Hematopoietic multipotent progenitor cell (in vitro differentiated cells): ENCODE data around the gene CRK. TPM values are rescaled to one million over a fixed set of nuclear protein-coding genes. Genes with fewer than 3 reads are reported as not detected.
"Not testable (repeated sequence)": the region's sequence is repeated elsewhere in the genome, so short reads cannot be mapped to it uniquely, and the experiment has no call there.

Experiments
- DNase-seq, 3 donors: peaks; one replicate each; pipeline ENCODE4 v3.0.0-alpha.2; 2011 to 2015; ENCODE audit warnings: low read depth in 2 of 3, low spot score in 2 of 3
- total RNA-seq: library from RNA; depleted of rRNA; stranded (reverse); fragments of >200 nt; gene quantifications from one replicate; pipeline ENCODE4 v1.2.3, GENCODE V29; 2012

Gene CRK
- total RNA-seq, 1 donor, result 24.5 TPM

DNA sequence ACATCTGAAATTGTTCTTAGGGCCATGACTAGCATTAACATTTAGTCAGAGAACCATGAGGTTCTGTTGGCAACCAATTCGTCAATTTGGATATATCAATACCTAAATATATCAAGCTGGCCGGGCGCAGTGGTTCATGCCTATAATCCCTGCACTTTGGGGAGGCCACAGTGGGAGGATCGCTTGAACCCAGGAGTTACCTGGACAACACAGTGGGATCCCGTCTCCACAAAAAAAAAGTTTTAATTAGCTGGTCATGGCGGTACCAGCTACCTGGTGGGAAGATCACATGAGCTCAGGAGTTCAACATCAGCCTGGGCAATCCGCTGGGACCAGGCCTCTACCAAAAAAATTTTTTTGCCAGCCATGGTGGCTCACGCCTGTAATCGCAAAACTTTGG is 64.5 kb downstream of the CRK start:
- DNase-seq, result no peak

DNA sequence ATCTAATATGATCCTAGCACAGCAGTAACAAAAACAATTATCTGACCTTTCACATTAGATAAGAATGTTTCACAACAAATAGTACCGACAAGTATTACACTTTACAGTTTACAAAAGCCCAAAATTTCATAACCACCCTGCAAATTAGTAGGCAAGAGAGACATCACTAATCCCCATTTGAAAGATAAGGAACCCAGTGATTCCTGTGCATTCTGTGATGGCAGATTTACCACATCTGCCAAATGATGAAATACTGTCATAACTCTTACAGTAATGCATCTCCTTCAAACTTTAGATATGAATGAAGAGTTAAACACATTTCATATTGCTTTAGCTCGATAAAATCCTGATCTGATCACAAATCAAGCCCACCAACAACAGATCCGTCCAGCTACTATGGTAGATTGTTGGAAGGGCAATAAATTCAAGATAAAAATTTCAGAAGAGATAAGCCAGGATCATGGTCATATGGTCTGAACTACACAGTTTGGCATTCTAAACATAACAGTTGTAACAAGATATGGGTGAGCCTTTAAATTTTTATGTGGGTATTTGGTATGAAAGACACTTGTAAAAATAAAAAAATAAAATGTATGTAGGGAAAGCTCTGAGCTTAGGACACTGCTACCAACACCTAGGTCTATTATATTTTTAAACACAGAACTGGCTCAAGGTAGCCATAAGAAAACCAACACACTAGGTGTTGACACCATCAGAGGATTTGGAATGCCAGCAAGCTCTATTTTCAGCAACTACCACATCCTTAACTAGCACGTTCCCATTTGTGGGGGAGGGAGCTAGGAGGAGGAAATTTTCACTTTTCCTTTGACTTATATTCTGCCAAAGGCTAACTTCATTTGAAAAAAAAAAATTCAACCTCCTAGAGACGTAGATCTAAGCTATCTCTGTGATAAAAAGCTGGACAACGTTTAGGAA is 65.3 kb downstream of the CRK start:
- no peak for DNase-seq

DNA sequence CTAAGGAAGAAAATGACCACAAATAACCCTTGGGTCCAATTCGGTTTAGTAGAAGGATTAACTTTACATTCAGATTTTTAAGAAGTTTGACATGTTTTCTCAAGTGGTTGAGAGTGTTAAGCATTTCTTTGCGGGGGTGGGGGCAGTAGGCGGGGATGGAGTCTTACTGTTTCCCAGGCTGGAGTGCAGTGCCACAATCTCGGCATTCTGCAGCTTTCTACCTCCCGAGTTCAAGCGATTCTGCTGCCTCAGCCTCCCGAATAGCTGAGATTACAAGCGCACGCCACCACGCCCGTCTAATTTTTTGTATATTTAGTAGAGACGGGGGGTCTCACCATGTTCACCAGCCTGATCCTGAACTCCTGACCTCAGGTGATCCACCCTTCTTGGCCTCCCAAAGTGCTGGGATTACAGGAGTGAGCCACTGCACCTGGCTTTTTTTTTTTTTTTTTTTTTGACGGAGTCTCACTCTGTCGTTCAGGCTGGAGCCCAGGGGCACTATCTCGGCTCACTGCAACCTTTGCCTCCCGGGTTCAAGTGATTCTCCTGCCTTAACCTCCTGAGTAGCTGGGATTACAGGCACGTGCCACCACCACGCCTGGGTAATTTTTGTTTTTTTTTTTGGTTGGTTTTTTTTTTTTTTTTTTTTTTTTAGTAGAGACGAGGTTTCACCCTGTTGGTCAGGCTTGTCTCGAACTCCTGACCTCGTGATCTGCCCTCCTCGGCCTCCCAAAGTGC is 68.4 kb downstream of the CRK start:
- DNase-seq, result not testable (repeated sequence)

DNA sequence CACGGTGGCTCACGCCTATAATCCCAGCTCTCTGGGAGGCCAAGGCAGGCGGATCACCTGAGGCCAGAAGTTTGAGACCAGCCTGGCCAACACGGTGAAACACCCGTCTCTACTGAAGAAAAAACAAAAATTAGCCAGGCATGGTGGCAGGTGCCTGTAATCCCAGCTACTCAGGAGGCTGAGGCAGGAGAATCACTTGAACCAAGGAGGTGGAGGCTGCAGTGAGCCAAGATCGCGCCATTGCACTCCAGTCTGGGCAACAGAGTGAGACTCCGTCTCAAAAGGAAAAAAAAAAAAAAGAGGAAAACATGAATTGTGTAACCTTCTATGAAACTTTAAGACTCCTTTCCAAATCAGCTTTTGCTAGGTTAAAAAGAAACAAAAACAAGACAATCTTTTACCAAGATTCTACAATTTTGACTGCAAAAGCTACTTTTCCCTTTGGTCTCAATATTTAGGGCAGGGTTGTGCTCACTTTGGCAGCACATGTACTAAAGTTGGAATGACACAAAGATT is 69.3 kb downstream of the CRK start:
- DNase-seq, result not testable (repeated sequence)

DNA sequence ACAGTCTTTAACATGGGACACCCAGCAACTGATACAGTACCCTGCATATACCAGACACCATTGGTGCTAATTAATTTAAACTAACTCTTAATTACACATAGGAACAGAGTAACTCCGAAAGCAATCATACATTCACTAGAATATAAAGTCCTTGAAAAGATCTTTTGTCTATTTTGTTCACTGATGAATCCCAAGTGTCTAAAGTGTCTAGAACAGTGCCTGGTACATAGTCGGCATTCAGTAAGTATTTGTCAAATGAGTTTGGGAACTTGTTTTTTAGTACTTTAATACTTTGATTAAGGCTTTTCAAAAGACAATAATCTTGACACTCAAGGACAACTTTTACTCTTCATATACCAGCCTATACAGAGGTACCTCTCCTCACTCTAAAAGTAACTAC is 69.8 kb downstream of the CRK start:
- DNase-seq, result no peak

DNA sequence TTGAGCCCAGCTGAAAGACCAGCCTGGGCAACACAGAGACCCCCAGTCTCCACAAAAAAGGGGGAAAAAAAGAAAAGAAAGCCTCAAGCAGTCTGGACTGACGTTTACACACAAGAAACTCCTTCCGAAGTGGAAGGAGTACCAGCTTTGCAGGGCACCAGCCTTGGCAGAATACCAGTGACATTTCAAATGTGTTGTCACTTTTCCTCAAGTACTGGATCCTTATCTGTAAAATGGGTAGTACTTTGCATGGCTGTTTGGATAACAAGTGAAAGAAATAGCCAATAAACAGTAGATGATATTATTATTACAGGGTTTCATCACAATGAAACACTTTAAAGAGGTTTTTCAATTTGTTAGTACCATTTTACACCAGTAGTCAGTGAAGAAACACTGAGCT is 70.2 kb downstream of the CRK start:
- DNase-seq, result no peak

DNA sequence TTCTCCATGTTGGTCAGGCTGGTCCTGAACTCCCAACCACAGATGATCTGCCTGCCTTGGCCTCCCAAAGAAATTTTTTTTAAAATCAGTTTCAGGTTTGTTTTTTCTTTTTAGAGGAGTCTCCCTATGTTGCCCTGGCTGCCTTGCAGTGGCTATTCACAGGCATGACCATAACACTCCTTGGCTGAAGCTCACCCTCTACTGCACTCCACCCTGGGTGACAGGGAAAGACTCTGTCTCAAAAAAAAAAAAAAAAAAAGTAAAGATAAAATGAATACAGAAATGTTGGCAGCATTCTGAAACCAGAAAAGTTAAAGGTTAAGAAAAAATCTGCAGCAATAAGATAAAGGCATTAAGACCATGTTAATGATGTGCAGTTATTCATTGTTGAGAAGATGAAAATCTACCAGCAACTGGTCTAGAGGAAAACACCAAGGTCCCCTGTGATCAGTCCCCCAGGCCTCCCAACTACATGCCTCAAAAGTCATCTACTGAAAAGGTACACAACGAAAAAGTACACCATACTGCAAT is 71.1 kb downstream of the CRK start:
- DNase-seq, result peak in 1 of 3 donors; percentile 16

DNA sequence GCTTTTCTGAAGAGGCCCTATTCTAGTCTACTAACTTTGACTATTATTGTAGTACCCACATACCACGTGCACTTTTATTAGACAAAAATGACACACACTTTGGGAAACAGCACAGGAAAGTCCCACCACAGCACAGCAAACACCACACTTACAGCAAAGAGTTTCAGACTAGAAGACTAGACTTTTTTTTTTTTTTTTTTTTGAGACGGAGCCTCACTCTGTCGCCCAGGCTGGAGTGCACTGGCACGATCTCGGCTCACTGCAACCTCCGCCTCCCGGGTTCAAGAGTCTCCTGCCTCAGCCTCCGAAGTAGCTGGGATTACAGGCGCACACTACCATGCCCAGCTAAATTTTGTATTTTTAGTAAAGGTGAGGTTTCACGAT is 76.1 kb downstream of the CRK start:
- DNase-seq, result no peak

DNA sequence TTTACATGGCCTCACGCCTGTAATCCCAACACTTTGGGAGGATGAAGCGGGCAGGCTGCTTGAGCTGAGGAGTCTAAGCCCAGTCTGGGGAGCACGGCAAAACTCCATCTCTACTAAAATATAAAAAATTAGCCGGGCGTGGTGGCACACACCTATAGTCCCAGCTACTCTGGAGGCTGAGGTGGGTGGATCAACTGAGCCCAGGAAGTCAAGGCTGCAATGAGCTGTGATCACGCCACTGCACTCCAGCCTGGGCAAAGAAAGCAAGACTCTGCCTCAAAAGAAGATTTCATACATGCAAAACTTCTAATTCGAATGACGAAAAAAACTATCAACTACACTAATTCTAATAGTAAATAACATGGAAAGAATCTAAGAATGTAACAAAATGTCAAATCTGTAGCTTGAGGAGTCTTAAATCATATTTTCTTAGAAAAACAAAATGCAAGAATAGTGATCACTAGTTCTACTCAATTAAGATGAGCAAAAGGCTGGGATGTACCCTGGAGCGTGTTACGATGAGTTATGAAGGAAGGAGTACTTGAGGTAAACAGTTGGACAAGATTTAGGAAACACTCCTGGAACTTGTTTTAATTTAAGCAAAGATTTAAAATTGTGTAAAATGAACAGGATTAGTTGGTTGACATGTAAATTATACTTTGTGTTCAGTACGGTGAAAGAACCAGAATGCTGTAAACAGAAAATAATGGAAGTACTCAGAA is 76.7 kb downstream of the CRK start:
- no peak for DNase-seq

DNA sequence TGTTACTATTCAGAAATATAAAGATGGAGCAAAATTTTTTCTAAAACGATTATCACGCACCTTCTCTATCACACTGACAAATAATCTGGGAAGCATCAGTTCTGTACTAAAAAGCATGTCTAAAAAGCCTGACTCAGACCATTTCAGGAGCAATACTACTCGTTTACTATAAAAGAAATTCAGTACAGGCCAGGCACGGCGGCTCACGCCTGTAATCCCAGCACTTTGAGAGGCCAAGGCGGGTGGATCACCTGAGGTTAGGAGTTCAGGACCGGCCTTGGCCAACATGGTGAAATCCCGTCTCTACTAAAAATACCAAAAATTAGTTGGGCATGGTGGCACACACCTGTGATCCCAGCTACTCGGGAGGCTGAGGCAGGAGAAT is 77.6 kb downstream of the CRK start:
- not testable (repeated sequence) for DNase-seq

DNA sequence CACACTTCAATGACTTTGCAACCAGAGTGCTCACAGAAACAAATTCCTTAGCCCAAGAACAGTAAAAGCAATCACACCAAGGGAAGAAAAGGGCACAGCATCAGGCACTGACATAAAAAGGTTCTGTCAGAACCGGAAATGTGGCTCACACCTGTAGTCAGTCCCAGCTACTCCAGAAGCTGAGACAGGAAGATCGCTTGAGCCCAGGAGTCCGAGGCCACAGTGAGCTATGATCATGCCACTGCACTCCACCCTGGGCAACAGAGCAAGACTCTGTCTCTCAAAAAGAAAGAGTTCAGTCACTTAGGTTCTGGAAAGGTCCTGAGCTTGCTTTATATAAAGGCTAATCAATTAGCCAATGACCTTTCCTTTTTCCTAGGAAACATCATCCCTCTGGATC is 78.7 kb downstream of the CRK start:
- no peak for DNase-seq

DNA sequence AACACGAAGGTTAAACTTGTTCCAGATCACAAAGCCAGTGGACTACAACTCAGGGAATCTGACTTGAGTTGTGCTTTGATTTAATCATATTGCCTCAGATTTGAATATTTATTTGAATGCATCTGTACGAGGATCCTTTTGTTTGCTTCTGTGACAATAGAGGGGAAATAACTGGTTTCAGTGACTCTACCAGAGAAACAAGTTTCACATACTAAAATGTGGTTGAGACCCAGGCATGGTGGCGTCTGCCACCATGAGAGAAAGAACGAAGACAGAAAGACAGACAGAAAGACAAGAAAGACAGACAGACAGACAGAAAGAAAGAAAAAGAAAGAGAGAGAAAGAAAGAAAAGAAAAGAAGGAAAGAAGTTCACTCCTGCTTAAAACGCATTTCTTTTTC is 80.0 kb downstream of the CRK start:
- DNase-seq, result no peak

DNA sequence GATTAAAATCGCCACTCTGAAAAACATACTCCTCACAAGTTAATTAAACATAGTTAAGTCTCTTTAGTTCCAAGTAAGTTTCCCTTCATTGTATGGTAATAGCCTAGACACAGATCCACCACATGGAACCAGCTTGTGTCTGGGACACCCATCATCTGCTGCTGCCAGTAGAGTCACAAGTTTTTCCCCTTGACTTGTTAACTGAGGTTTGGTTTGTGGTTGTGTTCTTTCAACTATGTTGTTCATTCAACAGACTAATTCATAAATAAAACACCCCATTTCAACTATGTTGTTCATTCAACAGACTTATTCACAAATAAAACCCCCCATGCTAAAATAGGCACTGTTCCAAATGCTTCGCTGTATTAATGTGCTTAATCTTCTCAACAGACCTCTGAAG is 80.4 kb downstream of the CRK start:
- DNase-seq, result no peak

DNA sequence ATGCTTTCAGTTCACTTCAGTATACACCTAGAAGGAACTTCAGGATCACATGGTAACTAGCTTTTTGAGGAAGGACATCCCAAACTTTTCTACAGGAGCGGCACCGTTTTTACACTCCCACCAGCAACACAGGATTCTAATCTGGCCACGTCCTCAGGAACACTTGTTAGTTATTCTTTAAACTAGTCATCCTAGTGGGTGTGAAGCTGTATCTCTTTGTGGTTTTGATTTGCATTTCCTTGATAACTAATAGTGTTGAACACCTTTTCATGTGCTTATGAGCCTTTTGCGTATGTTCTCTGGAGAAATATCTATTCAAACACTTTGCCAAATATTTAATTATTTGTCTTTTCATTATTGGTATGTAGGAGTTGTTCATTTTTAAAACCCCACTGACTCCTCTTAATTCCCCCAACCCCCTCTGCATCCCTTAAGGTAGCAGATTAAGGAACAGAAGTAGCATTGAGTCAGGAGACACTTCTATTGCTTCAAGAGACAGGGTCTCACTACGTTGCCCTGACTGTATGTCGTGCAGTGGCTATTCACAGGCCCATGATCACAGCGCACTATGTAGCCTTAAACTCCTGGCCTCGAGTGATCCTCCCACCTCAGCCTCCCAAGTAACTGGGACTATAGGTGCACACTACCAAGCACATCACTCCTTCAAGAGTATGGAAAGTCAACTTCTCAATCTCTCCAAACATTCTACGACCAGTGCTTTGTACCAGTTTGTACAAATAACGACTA is 81.4 kb downstream of the CRK start:
- DNase-seq, result no peak

DNA sequence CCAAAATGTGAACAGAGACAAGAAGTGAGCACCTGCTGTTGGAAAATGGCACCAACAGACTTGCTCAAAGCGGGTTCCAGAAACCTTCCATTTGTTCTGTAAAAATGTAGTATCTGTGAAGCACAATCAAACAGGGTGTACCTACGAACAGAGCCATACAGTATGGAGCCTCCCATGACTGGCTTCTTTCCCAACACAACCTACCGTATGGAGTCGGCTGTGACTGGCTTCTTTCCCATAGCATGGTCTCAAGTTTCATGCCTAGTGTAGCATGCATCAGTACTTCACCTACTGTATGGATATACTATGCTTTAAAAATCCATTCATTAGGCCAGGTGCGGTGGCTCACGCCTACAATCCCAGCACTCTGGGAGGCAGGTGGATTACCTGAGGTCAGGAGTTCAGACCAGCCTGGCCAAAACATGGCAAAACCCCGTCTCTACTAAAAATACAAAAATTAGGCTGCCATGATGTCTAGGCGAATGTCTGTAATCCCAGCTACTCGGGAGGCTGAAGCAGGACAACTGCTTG is 82.3 kb downstream of the CRK start:
- DNase-seq, result no peak

DNA sequence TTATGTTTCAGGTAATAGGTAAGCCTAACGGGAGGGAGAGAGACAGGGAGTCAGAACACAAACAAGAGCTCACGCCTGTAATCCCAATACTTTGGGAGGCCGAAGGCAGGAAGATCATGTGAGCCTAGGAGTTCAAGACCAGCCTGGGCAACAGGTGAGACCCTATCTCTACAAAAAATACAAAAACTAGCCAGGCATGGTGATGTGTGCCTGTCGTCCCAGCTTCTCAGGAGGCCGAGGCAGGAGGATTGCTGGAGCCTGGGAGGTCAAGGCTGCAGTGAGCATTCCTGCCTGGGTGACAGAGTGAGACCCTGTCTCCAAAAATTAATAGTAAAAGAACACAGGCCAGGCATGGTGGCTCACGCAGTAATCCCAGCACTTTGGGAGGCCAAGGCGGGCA is 83.4 kb downstream of the CRK start:
- DNase-seq, result no peak

DNA sequence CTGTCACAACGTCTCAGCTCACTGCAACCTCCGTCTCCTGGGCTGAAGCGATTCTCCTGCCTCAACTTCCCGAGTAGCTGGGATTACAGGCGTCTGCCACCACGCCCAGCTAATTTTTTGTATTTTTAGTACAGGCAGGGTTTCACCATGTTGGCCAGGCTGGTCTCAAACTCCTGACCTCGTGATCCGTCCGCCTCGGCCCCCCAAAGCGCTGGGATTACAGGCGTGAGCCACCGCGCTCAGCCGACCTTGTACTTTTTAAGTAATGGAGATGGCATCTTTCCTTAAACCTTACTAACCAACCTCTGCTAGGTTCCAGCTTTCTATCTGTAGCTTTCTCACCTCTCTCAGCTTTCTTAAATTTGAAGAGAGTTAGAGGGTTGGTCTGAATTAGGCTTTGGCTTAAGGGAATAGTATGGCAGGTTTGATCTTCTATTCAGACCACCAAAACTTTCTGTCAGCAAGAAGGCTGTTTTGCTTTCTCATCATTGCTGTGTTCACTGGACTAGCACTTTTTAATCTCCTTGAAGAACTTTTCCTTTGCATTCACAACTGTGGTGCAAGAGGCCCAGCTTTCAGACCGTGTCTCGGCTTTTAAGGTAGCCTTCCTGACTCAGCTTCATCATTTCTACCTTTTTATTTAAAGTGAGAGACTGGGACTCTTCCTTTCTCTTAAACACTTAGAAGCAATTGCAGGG is 84.0 kb downstream of the CRK start:
- no peak for DNase-seq
